AG10803 (cell line): ENCODE data around the gene ANG.

Source experiments
- DNase-seq: peaks from one replicate; pipeline ENCODE4 v3.0.0; 2010; ENCODE audit warnings: low read depth
- H3K4me3 ChIP-seq: 2 replicates; pipeline ENCODE4 v1.5.1; 2011; ENCODE audit warnings: mild to moderate bottlenecking, low read length, control low read depth
- TF ChIP-seq, protein P1 (sequence below): conservative IDR thresholded peaks from 2 replicates; pipeline ENCODE4 v1.5.1; 2011; ENCODE audit warnings: mild to moderate bottlenecking, low read length, control low read depth, inconsistent platforms

Gene ANG

DNA sequence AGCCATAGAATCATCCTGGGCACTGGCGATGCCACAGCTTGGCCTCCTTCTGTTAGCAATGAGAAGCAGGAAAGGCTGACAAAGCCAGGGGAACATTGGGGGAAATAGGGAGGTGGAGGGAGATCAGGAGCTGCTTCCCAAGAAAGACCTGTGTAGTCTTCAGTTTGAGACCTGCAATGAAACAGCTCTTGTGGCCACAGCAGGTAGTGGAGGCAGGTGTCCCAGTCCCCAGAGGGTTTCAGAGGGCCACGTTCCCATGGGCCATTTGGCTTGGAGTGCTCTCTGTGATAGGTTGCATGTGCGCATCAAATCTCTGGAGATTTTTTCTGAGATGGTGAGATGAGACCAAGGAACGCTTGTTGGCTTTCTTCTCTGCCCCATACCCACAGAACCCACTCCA is 32.7 kb upstream of the ANG start:
- TF ChIP-seq, protein P1, sequence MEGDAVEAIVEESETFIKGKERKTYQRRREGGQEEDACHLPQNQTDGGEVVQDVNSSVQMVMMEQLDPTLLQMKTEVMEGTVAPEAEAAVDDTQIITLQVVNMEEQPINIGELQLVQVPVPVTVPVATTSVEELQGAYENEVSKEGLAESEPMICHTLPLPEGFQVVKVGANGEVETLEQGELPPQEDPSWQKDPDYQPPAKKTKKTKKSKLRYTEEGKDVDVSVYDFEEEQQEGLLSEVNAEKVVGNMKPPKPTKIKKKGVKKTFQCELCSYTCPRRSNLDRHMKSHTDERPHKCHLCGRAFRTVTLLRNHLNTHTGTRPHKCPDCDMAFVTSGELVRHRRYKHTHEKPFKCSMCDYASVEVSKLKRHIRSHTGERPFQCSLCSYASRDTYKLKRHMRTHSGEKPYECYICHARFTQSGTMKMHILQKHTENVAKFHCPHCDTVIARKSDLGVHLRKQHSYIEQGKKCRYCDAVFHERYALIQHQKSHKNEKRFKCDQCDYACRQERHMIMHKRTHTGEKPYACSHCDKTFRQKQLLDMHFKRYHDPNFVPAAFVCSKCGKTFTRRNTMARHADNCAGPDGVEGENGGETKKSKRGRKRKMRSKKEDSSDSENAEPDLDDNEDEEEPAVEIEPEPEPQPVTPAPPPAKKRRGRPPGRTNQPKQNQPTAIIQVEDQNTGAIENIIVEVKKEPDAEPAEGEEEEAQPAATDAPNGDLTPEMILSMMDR, result no peak
- DNase-seq, result no peak
- no peak overlapping the region for H3K4me3 ChIP-seq

DNA sequence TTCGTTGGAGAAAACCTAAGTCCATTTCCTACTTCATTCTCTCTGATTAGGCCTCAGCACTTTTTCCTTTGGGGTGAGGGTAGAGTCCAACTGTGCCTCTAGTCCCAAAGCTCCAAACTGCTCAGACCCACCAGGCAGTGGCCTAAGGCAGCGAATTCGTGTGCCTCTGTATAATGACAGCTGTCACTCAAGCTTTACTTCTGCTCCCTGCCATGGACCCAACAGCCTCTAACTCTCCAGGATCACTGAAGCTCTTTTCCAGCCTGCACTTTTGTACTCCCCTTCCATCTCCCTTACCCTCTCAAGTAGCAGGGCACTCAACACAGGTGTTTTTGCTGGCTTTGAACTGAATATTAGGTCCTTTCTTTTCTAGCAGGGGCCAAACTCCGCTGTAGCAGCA is 32.3 kb upstream of the ANG start:
- TF ChIP-seq, protein P1, result no peak
- no peak overlapping the region for H3K4me3 ChIP-seq
- no peak for DNase-seq

DNA sequence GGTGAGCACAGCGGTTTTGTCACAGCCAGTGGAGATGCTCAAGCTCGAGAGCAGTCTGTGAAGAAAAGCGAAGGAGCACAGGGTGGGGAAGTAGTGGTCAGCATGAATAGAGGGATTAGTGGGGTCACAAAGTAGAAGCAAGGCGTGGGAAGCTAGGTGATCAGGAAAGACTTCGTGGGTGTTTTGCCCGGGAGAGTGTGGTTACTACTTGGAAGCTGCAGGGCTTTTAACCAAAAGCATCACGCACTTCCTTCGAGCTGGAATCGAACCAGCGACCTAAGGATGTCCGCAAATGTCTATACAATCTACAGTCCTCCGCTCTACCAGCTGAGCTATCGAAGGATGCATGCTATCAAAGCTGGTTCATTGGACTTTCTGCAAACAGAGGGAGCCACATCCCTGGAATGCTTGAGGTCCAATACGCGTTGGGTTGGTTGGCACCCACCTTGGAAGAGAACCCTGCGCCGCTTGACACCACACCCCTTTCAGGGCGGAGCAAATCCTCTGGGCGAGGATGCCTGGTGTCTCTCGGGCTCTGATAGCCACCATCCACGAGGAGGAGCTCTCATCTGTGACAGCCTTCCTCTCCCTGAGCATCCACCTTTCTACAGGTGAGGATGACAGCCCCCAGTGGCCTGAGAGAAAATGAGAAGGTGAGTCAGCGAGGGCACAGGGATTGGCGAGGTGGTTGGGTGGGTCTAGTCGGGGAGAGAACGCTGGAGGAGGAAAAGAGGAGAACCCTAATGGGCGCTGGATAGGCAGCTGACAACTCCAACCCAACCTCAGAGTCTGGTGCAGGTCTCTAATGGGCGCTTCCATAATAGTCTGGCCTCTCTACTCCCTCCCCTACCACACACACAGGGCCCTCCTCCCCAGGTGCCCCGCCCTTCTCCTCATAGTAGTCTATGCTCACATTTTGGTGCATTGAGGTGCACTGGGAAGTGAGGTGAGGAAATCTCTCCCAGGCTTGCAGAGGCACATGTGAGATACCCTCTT is 31.1 kb upstream of the ANG start:
- no peak for DNase-seq
- TF ChIP-seq, protein P1, result no peak
- no peak overlapping the region for H3K4me3 ChIP-seq

DNA sequence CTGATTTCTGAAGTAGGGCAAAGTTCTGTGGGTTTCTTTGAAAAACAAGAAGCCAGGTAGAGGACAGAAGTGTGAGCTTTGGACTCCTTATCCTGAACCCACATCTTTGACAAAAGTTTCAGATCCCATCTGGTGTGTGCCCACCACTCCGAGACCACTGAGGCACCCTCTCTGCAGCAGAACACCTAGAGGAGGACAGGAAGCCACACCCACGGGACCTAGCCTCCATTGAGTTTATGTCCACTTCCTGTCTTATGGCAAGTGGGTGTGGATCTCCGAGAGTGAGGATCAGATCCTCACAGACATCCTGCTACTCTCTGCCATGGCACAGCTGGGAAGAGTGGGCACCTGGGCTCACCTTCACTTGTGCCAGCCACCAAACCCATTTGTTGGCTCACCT is 30.3 kb upstream of the ANG start:
- TF ChIP-seq, protein P1, result no peak
- no peak overlapping the region for H3K4me3 ChIP-seq
- no peak for DNase-seq

DNA sequence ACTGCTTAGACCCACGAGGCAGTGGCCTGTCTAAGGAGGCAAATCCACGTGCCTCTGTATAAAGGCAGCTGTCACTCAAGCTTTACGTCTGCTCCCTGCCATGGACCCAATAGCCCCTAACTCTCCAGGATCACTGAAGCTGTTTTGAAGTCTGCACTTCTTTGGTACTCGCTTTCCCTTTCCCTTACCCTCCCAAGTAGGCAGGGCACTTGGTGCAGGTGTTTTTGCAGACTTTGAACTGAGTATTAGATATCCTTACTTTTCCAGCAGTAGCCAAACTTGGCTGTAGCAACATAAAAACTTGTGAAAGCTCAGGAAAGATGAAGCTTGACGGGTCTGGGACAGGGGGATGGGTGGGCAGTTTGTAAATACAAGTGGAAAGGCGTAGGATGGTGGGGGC is 29.2 kb upstream of the ANG start:
- no peak for DNase-seq
- no peak overlapping the region for H3K4me3 ChIP-seq
- TF ChIP-seq, protein P1, result no peak

DNA sequence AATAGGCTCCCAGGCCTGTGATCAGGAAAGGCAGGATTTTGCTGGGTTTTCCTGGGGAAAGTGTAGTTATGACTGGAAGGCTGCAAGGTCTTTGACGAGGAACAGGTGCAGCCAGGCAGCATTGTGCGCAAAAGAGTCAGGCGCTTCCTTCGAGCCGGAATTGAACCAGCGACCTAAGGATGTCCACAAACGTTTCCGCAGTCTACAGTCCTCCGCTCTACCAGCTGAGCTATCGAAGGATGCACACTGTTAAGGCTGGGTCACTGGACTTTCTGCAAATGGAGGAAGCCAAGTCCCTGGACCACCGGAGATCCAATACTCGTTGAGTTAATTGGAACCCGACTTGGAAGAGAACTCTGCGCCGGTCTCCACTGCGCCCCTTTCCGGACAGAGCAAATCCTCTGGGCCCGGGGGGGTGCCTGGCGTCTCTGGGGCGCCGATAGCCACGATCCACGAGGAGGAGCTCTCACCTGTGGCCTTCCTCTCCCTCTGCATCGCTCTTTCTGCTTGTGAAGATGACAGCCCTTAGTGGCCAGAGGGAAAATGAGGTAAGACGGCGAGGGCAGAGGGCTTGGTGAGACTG is 28.7 kb upstream of the ANG start:
- H3K4me3 ChIP-seq, result no peak overlapping the region
- no peak for DNase-seq
- TF ChIP-seq, protein P1, result no peak

DNA sequence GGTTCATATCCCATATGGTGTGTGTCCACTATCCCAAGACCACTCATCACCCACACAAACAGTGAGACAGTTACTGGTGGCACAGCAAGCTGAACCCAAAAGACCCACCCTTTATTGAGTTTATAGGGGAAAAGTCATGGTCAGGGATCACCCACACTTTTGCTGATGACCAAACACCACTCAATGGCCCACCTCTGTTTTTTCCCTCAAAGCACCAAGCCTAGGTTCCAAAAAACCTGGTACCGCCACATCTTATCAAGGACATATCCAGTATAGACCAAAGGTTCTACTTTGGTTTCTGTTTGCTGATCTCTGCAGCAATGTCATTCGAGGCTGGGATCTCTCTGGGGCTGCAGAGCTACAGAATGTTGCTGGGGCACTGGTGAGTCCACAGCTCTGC is 27.4 kb upstream of the ANG start:
- no peak for DNase-seq
- no peak overlapping the region for H3K4me3 ChIP-seq
- TF ChIP-seq, protein P1, result no peak
